DOHH2 (cell line): ENCODE results near the gene HIBADH.

Experiments used
- CTCF ChIP-seq: fragments of 200-600 bp; sonication (generic); IDR thresholded peaks from one replicate; pipeline ENCODE4 v1.5.1; 2014; ENCODE audit warnings: antibody characterized with exemption, mild to moderate bottlenecking, low read depth, low read length; ENCODE audit not compliant: poor library complexity, severe bottlenecking
- EZH2phosphoT487 ChIP-seq: fragments of 200-600 bp; sonication (generic); IDR thresholded peaks from 2 replicates; pipeline ENCODE4 v1.6.1; 2017; ENCODE audit warnings: borderline replicate concordance, mild to moderate bottlenecking, antibody characterized with exemption, low read length, moderate library complexity, mixed read lengths

- no peak for TF ChIP-seq CTCF
- no peak for TF ChIP-seq EZH2phosphoT487
Observed at GRCh38 chr7:27617651-27618381, 44.9 kb downstream of the HIBADH start.
